ENCODE results near the gene MLNR.

Gene MLNR

GRCh38 chr13:49225223-49226042 lies 5.3 kb downstream of the MLNR start:
- Histone ChIP-seq H3K27me3 (ENCODE audit: control insufficient read depth in 1 of 2, insufficient read depth in 2 of 2, low read length in 2 of 2) (peaks cover 31 to 32% of the 10 kb centered on the region in 2 donors), H3K36me3 (ENCODE audit: control insufficient read depth in 1 of 2, insufficient read depth in 2 of 2, low read length in 2 of 2) (no peaks in the 10 kb centered on the region), H3K4me1 (ENCODE audit: control insufficient read depth in 1 of 2, insufficient read depth in 2 of 2, low read length in 2 of 2) (peaks cover 0 to 2% of the 10 kb centered on the region in 2 donors), H3K27ac (ENCODE audit: low read depth, low read length) (no peak overlapping the region), H3K9me3 (ENCODE audit: control insufficient read depth in 1 of 2, low read length in 2 of 2) (no peaks in the 10 kb centered on the region), H3K9ac (ENCODE audit: low read depth in 1 of 2, low read length in 2 of 2) (no peak overlapping the region), H3K4me3 (ENCODE audit: low read depth in 1 of 2, low read length in 2 of 2) (no peak overlapping the region)

- peaks cover 20 to 21% of the 10 kb centered on the region in 2 donors for H3K27me3 ChIP-seq (ENCODE audit: control insufficient read depth in 1 of 2, insufficient read depth in 2 of 2, low read length in 2 of 2)
- no peak overlapping the region for H3K27ac ChIP-seq (ENCODE audit: low read depth, low read length)
- H3K4me1 ChIP-seq (ENCODE audit: control insufficient read depth in 1 of 2, insufficient read depth in 2 of 2, low read length in 2 of 2): no peaks in the 10 kb centered on the region
- no peak overlapping the region for H3K4me3 ChIP-seq (ENCODE audit: low read depth in 1 of 2, low read length in 2 of 2)
- H3K9ac ChIP-seq (ENCODE audit: low read depth in 1 of 2, low read length in 2 of 2): no peak overlapping the region
- H3K36me3 ChIP-seq (ENCODE audit: control insufficient read depth in 1 of 2, insufficient read depth in 2 of 2, low read length in 2 of 2): no peaks in the 10 kb centered on the region
- no peaks in the 10 kb centered on the region for H3K9me3 ChIP-seq (ENCODE audit: control insufficient read depth in 1 of 2, low read length in 2 of 2)
Measured at GRCh38 chr13:49226613-49227012, 6.5 kb downstream of the MLNR start.

- no peaks in the 10 kb centered on the region for H3K9me3 ChIP-seq (ENCODE audit: control insufficient read depth in 1 of 2, low read length in 2 of 2)
- H3K27me3 ChIP-seq (ENCODE audit: control insufficient read depth in 1 of 2, insufficient read depth in 2 of 2, low read length in 2 of 2): no peaks in the 10 kb centered on the region
- H3K4me3 ChIP-seq (ENCODE audit: low read depth in 1 of 2, low read length in 2 of 2): no peak overlapping the region
- no peak overlapping the region for H3K27ac ChIP-seq (ENCODE audit: low read depth, low read length)
- no peaks in the 10 kb centered on the region for H3K4me1 ChIP-seq (ENCODE audit: control insufficient read depth in 1 of 2, insufficient read depth in 2 of 2, low read length in 2 of 2)
- H3K9ac ChIP-seq (ENCODE audit: low read depth in 1 of 2, low read length in 2 of 2): no peak overlapping the region
- H3K36me3 ChIP-seq (ENCODE audit: control insufficient read depth in 1 of 2, insufficient read depth in 2 of 2, low read length in 2 of 2): no peaks in the 10 kb centered on the region
Measured at GRCh38 chr13:49234741-49235140, 14.6 kb downstream of the MLNR start.

DNA sequence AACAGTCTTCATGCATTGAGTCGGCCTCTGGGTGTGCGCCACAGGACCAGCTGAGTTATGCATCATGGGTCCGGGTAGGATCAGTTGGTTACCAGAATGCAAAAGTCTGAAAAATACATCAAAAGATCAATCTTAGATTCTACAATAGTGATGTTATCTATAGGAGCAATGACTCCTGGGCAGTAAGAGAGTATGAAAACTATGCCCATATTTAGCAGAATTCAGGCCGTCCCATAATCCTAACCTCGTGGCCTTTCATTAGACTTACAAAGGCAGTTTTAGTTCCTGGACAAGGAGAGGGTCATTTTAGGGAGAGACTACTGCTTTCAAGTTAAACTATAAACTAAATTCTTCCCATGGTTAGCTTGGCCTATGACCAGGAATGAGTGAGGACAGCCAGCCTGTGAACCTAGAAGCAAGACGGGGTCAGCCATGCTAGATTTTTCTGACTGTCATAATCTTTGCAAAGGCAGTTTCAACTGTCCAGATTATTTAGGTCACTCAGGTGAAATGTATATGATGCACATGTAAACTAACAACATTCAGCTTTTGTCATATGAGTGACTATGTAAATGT lies 15.8 kb downstream of the MLNR start:
- no peak overlapping the region for H3K27ac ChIP-seq (ENCODE audit: low read depth, low read length)
- no peaks in the 10 kb centered on the region for H3K9me3 ChIP-seq (ENCODE audit: control insufficient read depth in 1 of 2, low read length in 2 of 2)
- no peaks in the 10 kb centered on the region for H3K27me3 ChIP-seq (ENCODE audit: control insufficient read depth in 1 of 2, insufficient read depth in 2 of 2, low read length in 2 of 2)
- H3K4me1 ChIP-seq (ENCODE audit: control insufficient read depth in 1 of 2, insufficient read depth in 2 of 2, low read length in 2 of 2): no peaks in the 10 kb centered on the region
- no peaks in the 10 kb centered on the region for H3K36me3 ChIP-seq (ENCODE audit: control insufficient read depth in 1 of 2, insufficient read depth in 2 of 2, low read length in 2 of 2)
- H3K4me3 ChIP-seq (ENCODE audit: low read depth in 1 of 2, low read length in 2 of 2): no peak overlapping the region
- no peak overlapping the region for H3K9ac ChIP-seq (ENCODE audit: low read depth in 1 of 2, low read length in 2 of 2)

DNA sequence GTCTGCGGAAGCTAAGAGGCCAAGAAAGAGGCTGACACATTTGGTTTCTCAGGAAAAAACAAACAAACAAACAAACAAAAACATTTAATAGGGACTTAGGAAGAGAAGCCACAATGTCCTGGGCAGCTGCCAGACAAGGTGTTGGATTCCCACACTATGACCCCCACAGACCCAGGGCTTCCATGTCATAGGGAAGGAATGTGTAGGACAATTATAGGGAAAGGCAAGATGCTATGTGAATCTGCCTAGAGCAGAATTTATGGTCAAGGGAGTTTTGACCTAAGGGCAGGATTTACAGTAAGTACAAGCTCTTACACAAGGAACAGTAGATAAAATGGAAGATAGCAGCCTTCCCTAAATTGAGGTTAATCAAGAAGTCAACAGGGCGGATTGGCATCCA lies 18.5 kb downstream of the MLNR start:
- H3K36me3 ChIP-seq (ENCODE audit: control insufficient read depth in 1 of 2, insufficient read depth in 2 of 2, low read length in 2 of 2): no peaks in the 10 kb centered on the region
- H3K27ac ChIP-seq (ENCODE audit: low read depth, low read length): no peak overlapping the region
- H3K27me3 ChIP-seq (ENCODE audit: control insufficient read depth in 1 of 2, insufficient read depth in 2 of 2, low read length in 2 of 2): no peaks in the 10 kb centered on the region
- H3K9me3 ChIP-seq (ENCODE audit: control insufficient read depth in 1 of 2, low read length in 2 of 2): no peaks in the 10 kb centered on the region
- no peak overlapping the region for H3K4me3 ChIP-seq (ENCODE audit: low read depth in 1 of 2, low read length in 2 of 2)
- H3K4me1 ChIP-seq (ENCODE audit: control insufficient read depth in 1 of 2, insufficient read depth in 2 of 2, low read length in 2 of 2): no peaks in the 10 kb centered on the region
- H3K9ac ChIP-seq (ENCODE audit: low read depth in 1 of 2, low read length in 2 of 2): no peak overlapping the region

DNA sequence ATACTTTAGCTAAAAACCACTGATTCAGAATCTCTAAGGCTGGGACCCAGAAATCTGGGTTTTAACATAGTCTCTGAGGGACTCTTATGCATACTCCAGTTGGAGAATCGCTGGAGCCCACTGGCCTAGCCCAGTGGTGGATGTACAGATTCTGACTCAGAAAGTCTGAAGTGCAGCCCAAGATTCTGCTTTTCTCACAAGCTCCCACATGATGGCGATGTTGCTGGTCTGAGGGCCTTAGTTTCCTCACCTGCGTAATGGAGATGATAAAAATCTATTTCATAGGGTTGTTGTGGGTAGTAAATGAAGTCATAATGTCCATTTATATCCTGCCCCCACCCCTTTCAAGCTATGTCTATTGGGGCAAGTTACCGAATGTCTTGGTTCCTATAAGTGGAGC lies 19.9 kb downstream of the MLNR start:
- Histone ChIP-seq H3K4me3 (ENCODE audit: low read depth in 1 of 2, low read length in 2 of 2) (no peak overlapping the region), H3K36me3 (ENCODE audit: control insufficient read depth in 1 of 2, insufficient read depth in 2 of 2, low read length in 2 of 2) (no peaks in the 10 kb centered on the region), H3K27ac (ENCODE audit: low read depth, low read length) (no peak overlapping the region), H3K9me3 (ENCODE audit: control insufficient read depth in 1 of 2, low read length in 2 of 2) (no peaks in the 10 kb centered on the region), H3K4me1 (ENCODE audit: control insufficient read depth in 1 of 2, insufficient read depth in 2 of 2, low read length in 2 of 2) (no peaks in the 10 kb centered on the region), H3K27me3 (ENCODE audit: control insufficient read depth in 1 of 2, insufficient read depth in 2 of 2, low read length in 2 of 2) (no peaks in the 10 kb centered on the region), H3K9ac (ENCODE audit: low read depth in 1 of 2, low read length in 2 of 2) (no peak overlapping the region)

- Histone ChIP-seq H3K4me1 (ENCODE audit: control insufficient read depth in 1 of 2, insufficient read depth in 2 of 2, low read length in 2 of 2) (peaks cover 0 to 4% of the 10 kb centered on the region in 2 donors), H3K4me3 (ENCODE audit: low read depth in 1 of 2, low read length in 2 of 2) (no peak overlapping the region), H3K27ac (ENCODE audit: low read depth, low read length) (no peak overlapping the region), H3K36me3 (ENCODE audit: control insufficient read depth in 1 of 2, insufficient read depth in 2 of 2, low read length in 2 of 2) (no peaks in the 10 kb centered on the region), H3K9me3 (ENCODE audit: control insufficient read depth in 1 of 2, low read length in 2 of 2) (no peaks in the 10 kb centered on the region), H3K27me3 (ENCODE audit: control insufficient read depth in 1 of 2, insufficient read depth in 2 of 2, low read length in 2 of 2) (no peaks in the 10 kb centered on the region), H3K9ac (ENCODE audit: low read depth in 1 of 2, low read length in 2 of 2) (no peak overlapping the region)
Measured at GRCh38 chr13:49241296-49241695, 21.2 kb downstream of the MLNR start.

GRCh38 chr13:49245101-49245500 lies 25.0 kb downstream of the MLNR start:
- Histone ChIP-seq H3K9me3 (ENCODE audit: control insufficient read depth in 1 of 2, low read length in 2 of 2) (no peaks in the 10 kb centered on the region), H3K36me3 (ENCODE audit: control insufficient read depth in 1 of 2, insufficient read depth in 2 of 2, low read length in 2 of 2) (no peaks in the 10 kb centered on the region), H3K4me1 (ENCODE audit: control insufficient read depth in 1 of 2, insufficient read depth in 2 of 2, low read length in 2 of 2) (peaks cover 5 to 9% of the 10 kb centered on the region in 2 donors), H3K27ac (ENCODE audit: low read depth, low read length) (no peak overlapping the region), H3K4me3 (ENCODE audit: low read depth in 1 of 2, low read length in 2 of 2) (no peak overlapping the region), H3K9ac (ENCODE audit: low read depth in 1 of 2, low read length in 2 of 2) (no peak overlapping the region), H3K27me3 (ENCODE audit: control insufficient read depth in 1 of 2, insufficient read depth in 2 of 2, low read length in 2 of 2) (no peaks in the 10 kb centered on the region)

DNA sequence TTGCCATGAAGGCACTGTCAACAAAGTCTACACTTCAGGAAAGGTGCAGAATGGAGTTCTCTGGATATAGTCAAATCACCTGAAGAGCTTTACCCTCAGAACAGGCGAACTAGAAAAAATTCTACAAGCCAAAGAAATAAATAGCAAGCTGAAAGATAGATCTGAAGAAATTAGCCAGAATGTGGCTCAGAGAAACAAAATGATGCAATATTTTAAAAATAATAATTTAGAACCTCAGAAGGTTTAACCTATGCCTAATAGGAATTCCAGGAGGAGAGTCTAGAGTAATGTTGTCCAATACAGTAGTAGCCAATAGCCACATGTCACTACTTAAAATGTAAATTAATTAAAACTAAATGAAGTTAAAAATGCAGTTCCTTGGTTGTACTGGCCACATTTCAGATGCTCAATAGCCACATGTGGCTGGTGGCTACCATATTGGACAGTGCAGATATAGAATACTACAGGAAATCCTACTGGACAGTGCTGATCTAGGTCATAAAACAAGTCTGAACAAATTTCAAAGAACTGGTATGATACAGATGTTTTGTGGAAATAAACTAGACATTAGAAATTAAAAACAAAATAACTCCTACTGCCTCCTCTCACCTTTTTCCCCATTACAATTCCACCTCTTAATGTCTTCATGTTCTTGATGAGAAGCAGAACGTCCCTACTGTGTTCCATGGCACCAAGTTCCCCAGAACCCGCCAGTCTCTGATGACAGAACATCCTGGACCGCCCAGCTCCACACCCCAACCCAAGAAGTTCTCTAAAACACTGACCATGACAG lies 26.9 kb downstream of the MLNR start:
- Histone ChIP-seq H3K9me3 (ENCODE audit: control insufficient read depth in 1 of 2, low read length in 2 of 2) (no peaks in the 10 kb centered on the region), H3K27me3 (ENCODE audit: control insufficient read depth in 1 of 2, insufficient read depth in 2 of 2, low read length in 2 of 2) (no peaks in the 10 kb centered on the region), H3K27ac (ENCODE audit: low read depth, low read length) (peak overlapping the region; percentile 78), H3K9ac (ENCODE audit: low read depth in 1 of 2, low read length in 2 of 2) (peak overlapping the region; percentile 81 to 97), H3K36me3 (ENCODE audit: control insufficient read depth in 1 of 2, insufficient read depth in 2 of 2, low read length in 2 of 2) (peaks cover 0 to 2% of the 10 kb centered on the region in 2 donors), H3K4me1 (ENCODE audit: control insufficient read depth in 1 of 2, insufficient read depth in 2 of 2, low read length in 2 of 2) (peaks cover 5 to 9% of the 10 kb centered on the region in 2 donors), H3K4me3 (ENCODE audit: low read depth in 1 of 2, low read length in 2 of 2) (peak overlapping the region; percentile 88 to 100)
